Activated B cell treated with CpG ODN at 0.5 μM for 24 hours (primary cell): ENCODE data around the gene WDR54. TPM values are rescaled to one million over a fixed set of nuclear protein-coding genes. Genes with fewer than 3 reads are reported as not detected.
A peak's percentile ranks its signal among the peaks of the same experiment; 100 is the strongest.
"Not testable (repeated sequence)": the region's sequence is repeated elsewhere in the genome, so short reads cannot be mapped to it uniquely, and the experiment has no call there.

Source experiments
- ATAC-seq: fragments of 200-7000 bp; cut with Tn5 transposase; one replicate; pipeline ENCODE4 v1.10.0; 2021; ENCODE audit warnings: low read depth, mild to moderate bottlenecking, moderate library complexity
- CTCF ChIA-PET: fragments of 350-600 bp; sonication (Branson Sonifier 250); formaldehyde crosslinking; loops from one replicate; lab custom pipeline; 2021; ENCODE audit warnings: antibody characterized with exemption; lab: Charles Lee
- POLR2A ChIA-PET: fragments of 350-600 bp; sonication (Branson Sonifier 250); formaldehyde crosslinking; loops from one replicate; lab custom pipeline; 2021; ENCODE audit warnings: antibody characterized with exemption; lab: Charles Lee
- DNase-seq: peaks from one replicate; pipeline ENCODE4 v3.0.0; 2022
- H3K27ac Mint-ChIP-seq: one replicate; pipeline ENCODE4 v1.8.0; 2020; ENCODE audit warnings: mixed read lengths
- H3K27me3 Mint-ChIP-seq: one replicate; pipeline ENCODE4 v1.8.0; 2021; ENCODE audit warnings: mixed read lengths
- H3K36me3 Mint-ChIP-seq: one replicate; pipeline ENCODE4 v1.8.0; 2021; ENCODE audit warnings: low read depth, mixed read lengths
- H3K4me1 Mint-ChIP-seq: one replicate; pipeline ENCODE4 v1.8.0; 2021; ENCODE audit warnings: mixed read lengths
- H3K4me3 Mint-ChIP-seq: one replicate; pipeline ENCODE4 v1.8.0; 2020; ENCODE audit warnings: mild to moderate bottlenecking, mixed read lengths
- H3K9me3 Mint-ChIP-seq: one replicate; pipeline ENCODE4 v1.8.0; 2020; ENCODE audit warnings: mixed read lengths
- intact Hi-C: fragments of 100-400 bp; cut with micrococcal nuclease; formaldehyde crosslinking; loops from one replicate; pipeline ENCODE4 v1.15.1; 2024
- total RNA-seq: library from RNA; stranded (reverse); gene quantifications from 2 replicates; pipeline ENCODE4 v1.2.3, GENCODE V29; 2022
- TF ChIP-seq, protein P1 (sequence below): fragments of 200-600 bp; IDR thresholded peaks from one replicate; pipeline ENCODE4 v1.8.0; 2022; ENCODE audit warnings: antibody characterized with exemption, mild to moderate bottlenecking

WDR54 gene
- total RNA-seq, 1 donor from 2014 or later, result 32.3 TPM

DNA sequence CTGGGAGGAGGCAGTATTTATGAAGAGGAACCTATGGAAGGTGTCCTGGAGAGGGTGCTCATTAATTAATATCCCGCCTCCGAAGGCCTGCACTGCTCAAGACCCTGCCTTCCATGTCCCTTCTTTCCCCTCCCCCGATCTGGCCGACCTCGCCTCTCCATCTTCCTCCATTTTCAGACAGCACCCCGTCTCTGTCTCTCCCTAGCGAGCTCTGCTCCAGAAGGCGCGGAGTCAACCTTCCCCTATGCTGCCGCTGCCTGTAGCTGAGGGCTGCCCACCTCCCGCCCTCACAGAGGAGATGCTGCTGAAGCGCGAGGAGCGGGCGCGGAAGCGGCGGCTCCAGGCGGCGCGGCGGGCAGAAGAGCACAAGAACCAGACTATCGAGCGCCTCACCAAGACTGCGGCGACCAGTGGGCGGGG, 35.6 kb downstream of the WDR54 start:
- Mint-ChIP-seq H3K4me3 (peak overlapping the region; percentile 99), H3K27ac (peak overlapping the region; percentile 100), H3K9me3 (no peaks in the 10 kb centered on the region), H3K36me3 (peaks cover 49% of the 10 kb centered on the region), H3K27me3 (no peaks in the 10 kb centered on the region), H3K4me1 (peaks cover 65% of the 10 kb centered on the region)
- DNase-seq (no peak), ATAC-seq (no peak)
- POLR2A ChIA-PET, result interaction anchor here (1.0 to 10.0 kb wide), 16 partner anchors 10 to 275 kb away, joined by 4 to 127 read pairs (median 11); partner anchors contain the start of genes AUP1, C2orf81, CCDC142 and DOK1
- intact Hi-C loops, result loop anchor here (1.0 to 5.0 kb wide), 2 partner anchors 8 to 275 kb away; partner anchors contain the start of gene MOGS
- CTCF ChIA-PET, result interaction anchor here (0.9 to 3.0 kb wide), 3 partner anchors 26 to 129 kb away, joined by 3 to 11 read pairs (median 7); partner anchors contain the start of genes C2orf81, CCDC142, TTC31 and WDR54
- TF ChIP-seq, protein P1, sequence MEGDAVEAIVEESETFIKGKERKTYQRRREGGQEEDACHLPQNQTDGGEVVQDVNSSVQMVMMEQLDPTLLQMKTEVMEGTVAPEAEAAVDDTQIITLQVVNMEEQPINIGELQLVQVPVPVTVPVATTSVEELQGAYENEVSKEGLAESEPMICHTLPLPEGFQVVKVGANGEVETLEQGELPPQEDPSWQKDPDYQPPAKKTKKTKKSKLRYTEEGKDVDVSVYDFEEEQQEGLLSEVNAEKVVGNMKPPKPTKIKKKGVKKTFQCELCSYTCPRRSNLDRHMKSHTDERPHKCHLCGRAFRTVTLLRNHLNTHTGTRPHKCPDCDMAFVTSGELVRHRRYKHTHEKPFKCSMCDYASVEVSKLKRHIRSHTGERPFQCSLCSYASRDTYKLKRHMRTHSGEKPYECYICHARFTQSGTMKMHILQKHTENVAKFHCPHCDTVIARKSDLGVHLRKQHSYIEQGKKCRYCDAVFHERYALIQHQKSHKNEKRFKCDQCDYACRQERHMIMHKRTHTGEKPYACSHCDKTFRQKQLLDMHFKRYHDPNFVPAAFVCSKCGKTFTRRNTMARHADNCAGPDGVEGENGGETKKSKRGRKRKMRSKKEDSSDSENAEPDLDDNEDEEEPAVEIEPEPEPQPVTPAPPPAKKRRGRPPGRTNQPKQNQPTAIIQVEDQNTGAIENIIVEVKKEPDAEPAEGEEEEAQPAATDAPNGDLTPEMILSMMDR, result no peak

DNA sequence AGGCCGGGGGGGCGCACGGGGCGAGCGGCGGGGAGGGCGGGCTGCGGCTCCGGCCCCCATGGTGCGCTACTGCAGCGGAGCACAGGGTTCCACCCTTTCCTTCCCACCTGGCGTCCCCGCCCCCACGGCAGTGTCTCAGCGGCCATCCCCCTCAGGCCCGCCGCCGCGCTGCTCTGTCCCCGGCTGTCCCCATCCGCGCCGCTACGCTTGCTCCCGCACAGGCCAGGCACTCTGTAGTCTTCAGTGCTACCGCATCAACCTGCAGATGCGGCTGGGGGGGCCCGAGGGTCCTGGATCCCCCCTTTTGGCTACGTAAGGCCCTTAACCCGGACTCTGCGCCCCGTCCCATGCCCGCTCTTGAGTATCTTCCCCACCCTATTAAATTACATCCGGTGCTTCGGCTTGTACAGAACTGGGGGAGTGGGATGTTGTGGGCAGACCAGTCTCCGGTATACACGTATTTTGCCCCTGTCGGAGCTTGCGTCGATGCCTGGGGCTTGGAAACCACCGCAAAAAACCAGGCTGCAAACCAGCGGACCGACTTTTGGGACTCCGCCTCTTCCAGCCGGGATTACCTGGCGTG, 36.1 kb downstream of the WDR54 start:
- Mint-ChIP-seq H3K27me3 (no peaks in the 10 kb centered on the region), H3K4me3 (peak overlapping the region; percentile 99), H3K9me3 (no peaks in the 10 kb centered on the region), H3K4me1 (peaks cover 62% of the 10 kb centered on the region), H3K27ac (peak overlapping the region; percentile 100), H3K36me3 (peaks cover 54% of the 10 kb centered on the region)
- intact Hi-C loops, result loop anchor here (1.0 to 5.0 kb wide), 6 partner anchors 8 to 275 kb away; partner anchors contain the start of genes AUP1, HTRA2, MOGS and MRPL53
- CTCF ChIA-PET, result interaction anchor here (1.0 to 3.0 kb wide), 2 partner anchors 23 to 128 kb away, joined by 3 to 11 read pairs; no protein-coding TSS in a partner anchor
- POLR2A ChIA-PET, result interaction anchor here (0.7 to 10.0 kb wide), 25 partner anchors 10 to 279 kb away, joined by 3 to 127 read pairs (median 8); partner anchors contain the start of genes AUP1, C2orf81, CCDC142 and DQX1
- DNase-seq (peak; percentile 86), ATAC-seq (peak; percentile 42)
- TF ChIP-seq, protein P1, result no peak

DNA sequence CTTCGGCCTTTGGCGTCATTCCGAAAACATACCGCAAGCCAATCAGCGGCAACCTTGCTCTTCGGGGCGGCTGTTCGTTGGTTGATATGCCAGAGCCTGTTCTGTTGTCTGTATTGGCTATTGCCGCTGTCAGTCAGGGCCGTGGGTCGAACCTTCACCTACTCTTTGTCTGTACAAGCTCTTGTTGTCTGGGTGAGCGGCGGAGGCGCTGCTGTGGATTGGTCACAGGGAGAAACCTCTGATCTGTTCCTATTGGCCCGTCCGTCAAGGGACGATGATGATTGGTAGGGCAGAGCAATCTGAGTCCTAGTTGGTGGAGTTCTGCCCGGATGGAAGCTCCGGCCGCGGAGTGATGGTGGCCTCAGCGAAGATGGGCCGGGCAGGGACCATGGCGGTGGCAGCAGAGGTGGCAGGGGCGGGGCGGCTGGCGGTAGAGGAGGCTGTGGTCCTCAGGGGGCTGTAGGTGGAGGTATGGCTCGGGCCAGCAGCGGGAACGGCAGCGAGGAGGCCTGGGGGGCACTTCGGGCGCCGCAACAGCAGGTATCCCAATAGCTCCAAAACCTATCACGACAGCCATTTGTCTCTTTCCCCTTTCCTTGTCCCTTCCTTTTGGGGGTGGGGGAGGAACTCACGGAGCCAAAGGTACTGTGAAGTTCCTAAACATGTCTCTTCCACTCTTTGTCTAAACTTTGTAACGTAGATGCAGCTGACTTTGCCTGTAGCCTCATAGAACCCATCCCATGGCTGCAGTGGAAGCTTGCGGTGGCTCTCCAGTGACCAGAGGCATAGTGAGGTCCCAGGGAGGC, 36.8 kb downstream of the WDR54 start, which contains the start of gene WBP1:
WBP1 (plus strand) TSS at position 307 of the 806 bp plus-strand sequence; CDS start at position 472, 165 bp downstream.
- peaks cover 62% of the 10 kb centered on the region for H3K4me1 Mint-ChIP-seq
- H3K9me3 Mint-ChIP-seq, result no peaks in the 10 kb centered on the region
- H3K36me3 Mint-ChIP-seq, result peaks cover 60% of the 10 kb centered on the region
- H3K27ac Mint-ChIP-seq, result peak within 1 kb of the TSS; percentile 100
- H3K27me3 Mint-ChIP-seq, result no peaks in the 10 kb centered on the region
- CTCF ChIA-PET, result interaction anchor here (0.8 to 3.0 kb wide), 4 partner anchors 15 to 128 kb away, joined by 3 to 11 read pairs (median 3); partner anchors contain the start of gene MRPL53
- ATAC-seq (peak; percentile 81), DNase-seq (peak; percentile 87)
- H3K4me3 Mint-ChIP-seq, result peak within 1 kb of the TSS; percentile 99
- intact Hi-C loops, result loop anchor here (1.0 to 5.0 kb wide), 5 partner anchors 14 to 276 kb away; partner anchors contain the start of genes AUP1, HTRA2, MRPL53 and PCGF1
- TF ChIP-seq, protein P1, result no peak
- POLR2A ChIA-PET, result interaction anchor here (0.7 to 10.0 kb wide), 27 partner anchors 9 to 1224 kb away, joined by 3 to 127 read pairs (median 6); partner anchors contain the start of genes AUP1, C2orf81, CCDC142 and CCT7

DNA sequence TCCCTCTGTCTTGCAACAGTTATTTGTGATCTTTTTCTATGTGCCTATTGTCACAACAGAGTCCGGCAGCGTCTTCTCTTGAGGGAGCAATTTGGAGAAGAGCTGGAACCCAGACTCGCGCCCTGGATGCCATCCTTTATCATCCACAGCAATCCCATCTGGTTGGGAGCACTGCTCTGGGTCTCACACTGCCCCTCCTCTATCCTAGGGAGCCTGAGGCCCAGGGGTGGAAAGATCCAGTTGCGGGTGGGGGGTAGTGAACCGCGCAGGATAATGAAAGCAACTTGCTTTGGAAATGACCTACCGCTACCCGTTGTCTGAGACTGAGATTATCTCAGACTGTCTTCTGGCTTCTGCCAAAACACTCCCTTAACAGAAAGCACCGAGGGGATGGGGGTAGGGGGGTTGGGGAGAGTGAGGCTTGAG, 37.4 kb downstream of the WDR54 start:
- peaks cover 65% of the 10 kb centered on the region for H3K4me1 Mint-ChIP-seq
- H3K27ac Mint-ChIP-seq, result peak overlapping the region; percentile 100
- H3K27me3 Mint-ChIP-seq, result no peaks in the 10 kb centered on the region
- no peak for ATAC-seq
- DNase-seq, result no peak
- peaks cover 62% of the 10 kb centered on the region for H3K36me3 Mint-ChIP-seq
- TF ChIP-seq, protein P1, result no peak
- intact Hi-C loops, result loop anchor here (1.0 to 5.0 kb wide), 5 partner anchors 13 to 277 kb away; partner anchors contain the start of genes AUP1, HTRA2, MRPL53 and PCGF1
- H3K9me3 Mint-ChIP-seq, result no peaks in the 10 kb centered on the region
- H3K4me3 Mint-ChIP-seq, result peak overlapping the region; percentile 99
- ChIA-PET CTCF (interaction anchor here (0.8 to 3.0 kb wide), 4 partner anchors 14 to 127 kb away, joined by 3 to 11 read pairs (median 3); partner anchors contain the start of genes CCDC142, MRPL53 and TTC31), POLR2A (interaction anchor here (0.8 to 10.0 kb wide), 20 partner anchors 9 to 1225 kb away, joined by 3 to 127 read pairs (median 10); partner anchors contain the start of genes AUP1, C2orf81, CCDC142 and CCT7)

DNA sequence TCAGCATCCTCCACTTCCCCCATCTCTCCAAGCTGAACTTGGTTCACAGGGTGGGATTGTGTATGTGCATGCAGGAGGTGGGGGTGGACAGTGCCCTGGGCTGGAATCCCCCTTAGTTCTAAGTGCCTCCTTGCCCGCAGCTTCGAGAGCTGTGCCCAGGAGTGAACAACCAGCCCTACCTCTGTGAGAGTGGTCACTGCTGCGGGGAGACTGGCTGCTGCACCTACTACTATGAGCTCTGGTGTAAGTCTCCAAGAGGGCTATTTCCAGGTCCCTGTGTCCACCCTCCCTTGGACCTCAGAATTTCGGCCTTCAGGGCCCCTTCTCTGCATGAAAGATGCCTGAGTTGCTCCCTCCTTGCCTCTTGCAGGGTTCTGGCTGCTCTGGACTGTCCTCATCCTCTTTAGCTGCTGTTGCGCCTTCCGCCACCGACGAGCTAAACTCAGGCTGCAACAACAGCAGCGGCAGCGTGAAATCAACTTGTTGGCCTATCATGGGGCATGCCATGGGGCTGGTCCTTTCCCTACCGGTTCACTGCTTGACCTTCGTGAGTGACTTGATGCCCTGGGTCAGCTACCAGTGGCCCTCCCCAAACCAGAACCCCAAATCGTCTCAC, 38.1 kb downstream of the WDR54 start:
- peak overlapping the region; percentile 66 for H3K27ac Mint-ChIP-seq
- not testable (repeated sequence) for H3K9me3 Mint-ChIP-seq, ATAC-seq, DNase-seq, H3K27me3 Mint-ChIP-seq
- ChIA-PET CTCF (interaction anchor here (1.2 to 3.0 kb wide), 2 partner anchors 23 to 126 kb away, joined by 3 to 11 read pairs; partner anchors contain the start of genes CCDC142 and TTC31), POLR2A (interaction anchor here (0.6 to 10.0 kb wide), 9 partner anchors 8 to 281 kb away, joined by 4 to 127 read pairs (median 35); partner anchors contain the start of genes AUP1, C2orf81, CCDC142 and HTRA2)
- peak overlapping the region; percentile 99 for H3K4me3 Mint-ChIP-seq
- intact Hi-C loops, result loop anchor here (5.0 kb wide), 1 partner anchor 277 kb away; no protein-coding TSS in a partner anchor
- H3K36me3 Mint-ChIP-seq, result peaks cover 62% of the 10 kb centered on the region
- peaks cover 67% of the 10 kb centered on the region for H3K4me1 Mint-ChIP-seq

DNA sequence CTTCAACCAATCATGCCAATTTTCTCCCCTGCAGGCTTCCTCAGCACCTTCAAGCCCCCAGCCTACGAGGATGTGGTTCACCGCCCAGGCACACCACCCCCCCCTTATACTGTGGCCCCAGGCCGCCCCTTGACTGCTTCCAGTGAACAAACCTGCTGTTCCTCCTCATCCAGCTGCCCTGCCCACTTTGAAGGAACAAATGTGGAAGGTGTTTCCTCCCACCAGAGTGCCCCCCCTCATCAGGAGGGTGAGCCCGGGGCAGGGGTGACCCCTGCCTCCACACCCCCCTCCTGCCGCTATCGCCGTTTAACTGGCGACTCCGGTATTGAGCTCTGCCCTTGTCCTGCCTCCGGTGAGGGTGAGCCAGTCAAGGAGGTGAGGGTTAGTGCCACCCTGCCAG, 38.7 kb downstream of the WDR54 start:
- ATAC-seq, H3K27me3 Mint-ChIP-seq, intact Hi-C loops, H3K27ac Mint-ChIP-seq, DNase-seq, H3K9me3 Mint-ChIP-seq: not testable (repeated sequence)
- H3K4me3 Mint-ChIP-seq, result peak overlapping the region; percentile 35
- CTCF ChIA-PET, result interaction anchor here (1.2 kb wide), 1 partner anchor 23 kb away, joined by 3 read pairs; the partner anchor contains the start of genes CCDC142 and TTC31
- H3K36me3 Mint-ChIP-seq, result peaks cover 58% of the 10 kb centered on the region
- POLR2A ChIA-PET, result interaction anchor here (10.0 kb wide), 1 partner anchor 13 kb away, joined by 127 read pairs; the partner anchor contains the start of gene MRPL53
- peaks cover 62% of the 10 kb centered on the region for H3K4me1 Mint-ChIP-seq
